Esophagus muscularis mucosa (tissue), 4 donors: ENCODE measurements around the gene PPP1R14B. TPM values are rescaled to one million over a fixed set of nuclear protein-coding genes. Genes with fewer than 3 reads are reported as not detected.

ENCODE experiments used
- DNase-seq: peaks from one replicate; pipeline ENCODE4 v3.0.0-alpha.2; 2017; ENCODE audit errors: extremely low spot score
- H3K27ac ChIP-seq, 4 donors: fragments of 200-600 bp; sonication (generic); replicated peaks in 1 of 4; 1 replicate in 3 of 4; 2 replicates in 1 of 4; pipeline ENCODE4 v1.5.1; 2016 to 2019; ENCODE audit warnings: mild to moderate bottlenecking in 1 of 4
- H3K27me3 ChIP-seq, 4 donors: fragments of 200-600 bp; sonication (generic); one replicate each; pipeline versions ENCODE4 v1.5.1 to v1.6.0; 2016 to 2019
- H3K36me3 ChIP-seq, 4 donors: fragments of 200-600 bp; sonication (generic); one replicate each; pipeline ENCODE4 v1.5.1; 2016 to 2019
- H3K4me1 ChIP-seq, 4 donors: fragments of 200-600 bp; sonication (generic); one replicate each; pipeline ENCODE4 v1.5.1; 2016 to 2019
- H3K4me3 ChIP-seq, 4 donors: fragments of 200-600 bp; sonication (generic); 1 replicate in 2 of 4; 2 replicates in 2 of 4; pipeline ENCODE4 v1.5.1; 2016 to 2019; ENCODE audit warnings: mild to moderate bottlenecking in 4 of 4, moderate library complexity in 1 of 4
- H3K9me3 ChIP-seq, 4 donors: fragments of 200-600 bp; sonication (generic); 1 replicate in 3 of 4; 2 replicates in 1 of 4; pipeline ENCODE4 v1.5.1; 2016 to 2019
- EP300 ChIP-seq: sonication (generic); formaldehyde crosslinking; IDR thresholded peaks from one replicate; pipeline ENCODE4 v1.6.1; 2017; ENCODE audit warnings: antibody characterized with exemption
- POLR2A ChIP-seq: fragments of 450-650 bp; IDR thresholded peaks from one replicate; pipeline ENCODE4 v1.6.1; 2017; ENCODE audit warnings: antibody characterized with exemption, moderate library complexity, mild to moderate bottlenecking, low read depth
- POLR2AphosphoS5 ChIP-seq, 2 donors: sonication (generic); formaldehyde crosslinking; IDR thresholded peaks; one replicate each; pipeline ENCODE4 v1.6.1; 2017; ENCODE audit warnings: antibody characterized with exemption in 2 of 2
- WGBS: methylation state at CpG from one replicate; pipeline ENCODE4 v1.1.5; 2018; 5-methylcytosine and 5-hydroxymethylcytosine counted together
- intact Hi-C: fragments of 100-400 bp; cut with DNase I; formaldehyde crosslinking; loops from one replicate; pipeline ENCODE4 v1.15.1; 2023
- total RNA-seq, 4 donors: library from RNA; depleted of rRNA; stranded (reverse); fragments of >200 nt; gene quantifications; one replicate each; pipeline versions ENCODE4 v1.1.0 to v1.2.1, GENCODE V29; 2016
- TF ChIP-seq, protein P1 (sequence below), 3 experiments: fragments of 200-600 bp in 2 of 3; fragments of 450-650 bp in 1 of 3; sonication (generic) in 2 of 3; IDR thresholded peaks; one replicate each; pipeline ENCODE4 v1.5.1; 2017 to 2019; ENCODE audit warnings: antibody characterized with exemption in 3 of 3, mild to moderate bottlenecking in 2 of 3, moderate library complexity in 1 of 3

The PPP1R14B gene
- total RNA-seq, 4 donors from 2014 or later = 50.4 to 92.9 (median 79.8) TPM

DNA sequence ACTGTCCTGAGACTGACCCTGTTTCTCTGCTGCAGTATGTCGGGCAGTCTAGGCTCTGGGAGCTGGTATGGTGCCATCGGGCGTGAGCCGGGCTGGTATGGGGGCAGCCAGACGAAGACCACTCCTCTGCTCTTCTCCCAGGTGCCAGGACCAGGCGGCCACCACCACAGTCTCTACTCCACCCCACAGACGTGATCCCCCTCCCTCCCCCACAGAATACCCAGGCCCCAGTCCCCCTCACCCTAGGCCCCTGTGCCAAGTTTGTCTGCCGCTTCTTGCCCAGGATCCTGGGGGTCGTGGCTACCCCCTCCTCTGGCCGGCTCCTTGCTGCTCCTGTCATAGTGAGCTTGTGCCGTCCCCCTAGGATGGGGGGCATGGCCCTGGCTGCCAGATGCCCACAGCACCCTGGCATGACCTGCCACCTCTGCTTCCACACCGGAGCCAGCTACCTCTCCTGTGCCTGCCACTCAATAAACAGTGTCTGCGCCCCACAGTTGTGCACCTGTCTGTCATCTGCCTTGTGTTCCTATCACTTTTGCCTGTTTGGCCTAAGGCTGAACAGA, 42.3 kb upstream of the PPP1R14B start:
- H3K4me3 ChIP-seq = no peak overlapping the region
- no peak for TF ChIP-seq POLR2AphosphoS5 (IDR thresholded peaks at IDR 0.05)
- no peak for TF ChIP-seq EP300
- TF ChIP-seq, protein P1, sequence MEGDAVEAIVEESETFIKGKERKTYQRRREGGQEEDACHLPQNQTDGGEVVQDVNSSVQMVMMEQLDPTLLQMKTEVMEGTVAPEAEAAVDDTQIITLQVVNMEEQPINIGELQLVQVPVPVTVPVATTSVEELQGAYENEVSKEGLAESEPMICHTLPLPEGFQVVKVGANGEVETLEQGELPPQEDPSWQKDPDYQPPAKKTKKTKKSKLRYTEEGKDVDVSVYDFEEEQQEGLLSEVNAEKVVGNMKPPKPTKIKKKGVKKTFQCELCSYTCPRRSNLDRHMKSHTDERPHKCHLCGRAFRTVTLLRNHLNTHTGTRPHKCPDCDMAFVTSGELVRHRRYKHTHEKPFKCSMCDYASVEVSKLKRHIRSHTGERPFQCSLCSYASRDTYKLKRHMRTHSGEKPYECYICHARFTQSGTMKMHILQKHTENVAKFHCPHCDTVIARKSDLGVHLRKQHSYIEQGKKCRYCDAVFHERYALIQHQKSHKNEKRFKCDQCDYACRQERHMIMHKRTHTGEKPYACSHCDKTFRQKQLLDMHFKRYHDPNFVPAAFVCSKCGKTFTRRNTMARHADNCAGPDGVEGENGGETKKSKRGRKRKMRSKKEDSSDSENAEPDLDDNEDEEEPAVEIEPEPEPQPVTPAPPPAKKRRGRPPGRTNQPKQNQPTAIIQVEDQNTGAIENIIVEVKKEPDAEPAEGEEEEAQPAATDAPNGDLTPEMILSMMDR (IDR thresholded peaks at IDR 0.05) = no peak
- TF ChIP-seq POLR2A = no peak
- WGBS = 88% methylated on average over 12 of the region's 13 CpGs
- H3K4me1 ChIP-seq = peaks cover 26 to 53% (median 40%) of the 10 kb centered on the region in 4 donors
- DNase-seq = no peak
- intact Hi-C loops = no loop called here
- peaks cover 0 to 16% (median 7%) of the 10 kb centered on the region in 4 donors for H3K36me3 ChIP-seq
- H3K27ac ChIP-seq = no peak overlapping the region
- no peaks in the 10 kb centered on the region for H3K9me3 ChIP-seq
- H3K27me3 ChIP-seq = peaks cover 9 to 45% (median 25%) of the 10 kb centered on the region in 4 donors

DNA sequence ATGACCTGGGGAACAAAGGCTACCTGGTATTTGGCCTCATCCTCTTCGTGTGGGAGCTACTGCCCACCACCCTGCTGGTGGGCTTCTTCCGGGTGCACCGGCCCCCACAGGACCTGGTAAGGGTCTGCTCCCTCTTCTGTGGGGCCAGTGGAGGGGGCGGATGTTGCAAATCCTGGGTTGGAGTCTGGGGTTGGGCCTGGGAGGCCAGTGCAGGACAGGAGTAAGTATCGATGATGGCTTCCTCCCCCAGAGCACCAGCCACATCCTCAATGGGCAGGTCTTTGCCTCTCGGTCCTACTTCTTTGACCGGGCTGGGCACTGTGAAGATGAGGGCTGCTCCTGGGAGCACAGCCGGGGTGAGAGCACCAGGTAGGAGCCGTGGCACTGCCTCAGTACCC, 41.6 kb upstream of the PPP1R14B start:
- DNase-seq = no peak
- no peak overlapping the region for H3K27ac ChIP-seq
- H3K27me3 ChIP-seq = peaks cover 9 to 37% (median 25%) of the 10 kb centered on the region in 4 donors
- TF ChIP-seq, protein P1 (IDR thresholded peaks at IDR 0.05) = no peak
- TF ChIP-seq POLR2A (no peak), POLR2AphosphoS5 (IDR thresholded peaks at IDR 0.05) (no peak), EP300 (no peak)
- H3K36me3 ChIP-seq = peaks cover 0 to 16% (median 7%) of the 10 kb centered on the region in 4 donors
- intact Hi-C loops = no loop called here
- no peak overlapping the region for H3K4me3 ChIP-seq
- no peaks in the 10 kb centered on the region for H3K9me3 ChIP-seq
- peaks cover 33 to 60% (median 48%) of the 10 kb centered on the region in 4 donors for H3K4me1 ChIP-seq
- WGBS = 100% methylated on average over 3 of the region's 9 CpGs

DNA sequence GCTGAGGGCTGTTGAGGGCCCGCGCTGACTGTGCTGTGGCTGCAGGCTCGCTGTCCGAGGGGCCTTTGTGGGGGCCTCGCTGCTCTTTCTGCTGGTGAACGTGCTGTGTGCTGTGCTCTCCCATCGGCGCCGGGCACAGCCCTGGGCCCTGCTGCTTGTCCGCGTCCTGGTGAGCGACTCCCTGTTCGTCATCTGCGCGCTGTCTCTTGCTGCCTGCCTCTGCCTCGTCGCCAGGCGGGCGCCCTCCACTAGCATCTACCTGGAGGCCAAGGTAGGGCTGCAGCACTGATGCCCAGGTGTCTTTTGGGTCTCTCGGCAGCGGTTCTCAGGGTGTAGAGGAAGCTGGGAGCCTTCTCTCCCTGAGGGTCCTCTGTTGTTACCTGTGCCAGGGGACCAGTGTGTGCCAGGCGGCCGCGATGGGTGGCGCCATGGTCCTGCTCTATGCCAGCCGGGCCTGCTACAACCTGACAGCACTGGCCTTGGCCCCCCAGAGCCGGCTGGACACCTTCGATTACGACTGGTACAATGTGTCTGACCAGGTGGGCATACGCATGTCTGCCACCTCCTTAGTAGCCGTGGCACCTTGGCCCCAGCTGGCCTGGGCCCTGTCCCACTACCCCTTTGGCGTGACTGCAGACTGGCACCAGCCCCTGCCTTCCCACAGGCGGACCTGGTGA, 41.1 kb upstream of the PPP1R14B start:
- no peak for DNase-seq
- intact Hi-C loops = no loop called here
- H3K27ac ChIP-seq = no peak overlapping the region

DNA sequence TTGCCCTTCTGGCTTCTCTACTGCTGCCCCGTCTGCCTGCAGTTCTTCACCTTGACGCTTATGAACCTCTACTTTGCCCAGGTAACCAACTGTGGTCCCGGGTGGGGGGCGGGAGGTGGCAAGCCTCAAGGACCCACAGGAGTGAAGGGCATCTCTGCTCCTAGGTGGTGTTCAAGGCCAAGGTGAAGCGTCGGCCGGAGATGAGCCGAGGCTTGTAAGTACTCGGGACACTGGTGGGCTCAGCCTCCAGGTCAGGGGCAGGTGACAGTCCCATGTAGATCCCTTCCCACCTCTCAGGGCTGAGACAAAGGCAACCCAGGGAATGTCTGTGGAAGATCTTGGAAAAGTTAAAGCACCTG, 40.0 kb upstream of the PPP1R14B start:
- H3K36me3 ChIP-seq = peaks cover 0 to 27% (median 16%) of the 10 kb centered on the region in 4 donors
- no peak for TF ChIP-seq POLR2AphosphoS5 (IDR thresholded peaks at IDR 0.05)
- intact Hi-C loops = no loop called here
- H3K4me3 ChIP-seq = no peak overlapping the region
- peaks cover 2 to 22% (median 11%) of the 10 kb centered on the region in 4 donors for H3K27me3 ChIP-seq
- H3K4me1 ChIP-seq = peaks cover 36 to 62% (median 51%) of the 10 kb centered on the region in 4 donors
- no peak for DNase-seq
- 96% methylated on average over 4 of the region's 9 CpGs for WGBS
- H3K9me3 ChIP-seq = no peaks in the 10 kb centered on the region
- no peak overlapping the region for H3K27ac ChIP-seq

More for the DNA sequence above, 41.1 kb upstream of the PPP1R14B start:
- TF ChIP-seq, protein P1 (IDR thresholded peaks at IDR 0.05) = no peak
- TF ChIP-seq EP300 (no peak), POLR2AphosphoS5 (IDR thresholded peaks at IDR 0.05) (no peak), POLR2A (no peak)
- peaks cover 38 to 64% (median 52%) of the 10 kb centered on the region in 4 donors for H3K4me1 ChIP-seq
- H3K9me3 ChIP-seq = no peaks in the 10 kb centered on the region
- no peak overlapping the region for H3K4me3 ChIP-seq
- WGBS = 94% methylated on average over 25 of the region's 33 CpGs
- peaks cover 8 to 32% (median 21%) of the 10 kb centered on the region in 4 donors for H3K27me3 ChIP-seq
- peaks cover 0 to 17% (median 10%) of the 10 kb centered on the region in 4 donors for H3K36me3 ChIP-seq

DNA sequence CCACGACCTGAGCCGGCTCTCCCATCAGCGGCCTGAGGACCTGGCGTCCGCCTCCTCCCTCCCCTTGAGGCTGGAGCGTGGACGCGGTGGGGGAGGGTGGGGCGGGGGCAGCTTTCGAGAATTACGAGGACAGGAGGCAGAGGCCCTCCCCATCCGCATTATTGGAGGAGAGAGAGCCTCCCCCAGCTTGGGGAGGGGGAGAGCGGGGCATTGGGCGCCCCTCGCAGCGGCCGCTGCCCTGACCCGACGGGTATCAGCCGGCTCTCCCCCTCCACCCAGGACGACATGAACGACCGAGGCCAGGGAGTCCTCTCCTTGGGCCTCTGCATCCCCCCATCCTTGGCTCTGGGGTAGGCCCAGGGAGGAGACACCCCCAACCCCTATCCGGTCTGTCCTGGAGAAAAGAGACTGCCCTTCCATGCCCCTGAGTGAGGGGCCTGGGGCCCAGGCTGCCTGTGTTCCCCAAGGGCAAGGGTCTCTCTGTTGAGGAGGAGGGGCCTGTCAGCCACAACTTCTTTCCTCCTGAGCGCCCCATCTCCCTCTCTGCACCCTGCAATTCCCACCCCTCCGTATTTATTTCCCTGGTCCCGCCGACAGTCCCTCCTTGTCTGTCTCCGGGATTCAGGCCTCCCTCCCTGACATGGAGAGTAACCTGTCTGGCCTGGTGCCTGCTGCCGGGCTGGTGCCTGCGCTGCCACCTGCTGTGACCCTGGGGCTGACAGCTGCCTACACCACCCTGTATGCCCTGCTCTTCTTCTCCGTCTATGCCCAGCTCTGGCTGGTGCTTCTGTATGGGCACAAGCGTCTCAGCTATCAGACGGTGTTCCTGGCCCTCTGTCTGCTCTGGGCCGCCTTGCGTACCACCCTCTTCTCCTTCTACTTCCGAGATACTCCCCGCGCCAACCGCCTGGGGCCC, 39.4 kb upstream of the PPP1R14B start:
- H3K36me3 ChIP-seq = peaks cover 0 to 34% (median 21%) of the 10 kb centered on the region in 4 donors
- no peak for DNase-seq
- intact Hi-C loops = no loop called here
- no peaks in the 10 kb centered on the region for H3K9me3 ChIP-seq
- peaks cover 0 to 15% (median 6%) of the 10 kb centered on the region in 4 donors for H3K27me3 ChIP-seq
- H3K4me1 ChIP-seq = peaks cover 31 to 62% (median 48%) of the 10 kb centered on the region in 4 donors
- WGBS = 69% methylated on average over 16 of the region's 40 CpGs
- H3K4me3 ChIP-seq = peak overlapping the region; percentile 75 to 96 (median 88)
- peak in 1 of 2 donors; percentile 58 for TF ChIP-seq POLR2AphosphoS5 (IDR thresholded peaks at IDR 0.05)
- TF ChIP-seq, protein P1 (IDR thresholded peaks at IDR 0.05) = no peak
- peak overlapping the region; percentile 85 to 98 (median 98) for H3K27ac ChIP-seq
